HCT116 (cell line): ENCODE data around the gene PPY. TPM values are rescaled to one million over a fixed set of nuclear protein-coding genes. Genes with fewer than 3 reads are reported as not detected.

Experiments used
- ATAC-seq: fragments of 200-7000 bp; cut with Tn5 transposase; 2 replicates; pipeline ENCODE4 v1.9.1; 2020; ENCODE audit warnings: mild to moderate bottlenecking, moderate library complexity
- BruUV-seq: library from RNA; stranded (reverse); fragments of 400-500 nt; replicated peaks from 2 replicates; lab custom pipeline; 2021; lab: Mats Ljungman, UMichigan
- CTCF ChIA-PET: fragments of 300-600 bp; sonication (Branson Sonifier 250); formaldehyde crosslinking; loops from one replicate; lab custom pipeline; 2021; ENCODE audit warnings: antibody characterized with exemption; lab: Charles Lee
- POLR2A ChIA-PET: fragments of 300-600, 350-600 bp; sonication (Branson Sonifier 250); formaldehyde crosslinking; loops from one replicate; lab custom pipeline; 2021; ENCODE audit warnings: antibody characterized with exemption; lab: Charles Lee
- RAD21 ChIA-PET, 2 experiments: fragments of 300-600 bp; sonication (Branson Sonifier 250); formaldehyde crosslinking; loops; one replicate each; lab custom pipeline; 2023; ENCODE audit warnings: low total read pairs in 2 of 2; ENCODE audit not compliant: uncharacterized antibody in 2 of 2, unreplicated experiment in 2 of 2, low non-redundant PET in 1 of 2; lab: Charles Lee
- DNase-seq: peaks from one replicate; pipeline ENCODE4 v3.0.0-alpha.2; 2010; ENCODE audit warnings: low read depth, low spot score
- H2AFZ ChIP-seq: fragments of 200-600 bp; shearing (Covaris generic), sonication (generic); 2 replicates; pipeline ENCODE4 v1.6.1; 2017; ENCODE audit warnings: low read depth, mixed run types, mixed read lengths, antibody characterized with exemption, low read length; ENCODE audit not compliant: poor library complexity, severe bottlenecking
- H3K27ac ChIP-seq: 2 replicates; pipeline ENCODE4 v1.5.1; 2012; ENCODE audit warnings: low read depth, low read length
- H3K27me3 ChIP-seq: fragments of 200-600 bp; sonication (generic); 2 replicates; pipeline ENCODE4 v1.6.1; 2016; ENCODE audit warnings: mixed run types, low read length, mixed read lengths; ENCODE audit not compliant: insufficient read depth
- H3K36me3 ChIP-seq, 2 experiments: fragments of 200-500 bp in 1 of 2; fragments of 200-600 bp in 1 of 2; sonication (Bioruptor generic) in 1 of 2; sonication (generic) in 1 of 2; 2 replicates each; pipeline versions ENCODE4 v1.5.1 to v1.6.1; 2014 to 2016; ENCODE audit warnings: low read length in 2 of 2, inconsistent platforms in 1 of 2, mixed read lengths in 1 of 2, mixed run types in 1 of 2; ENCODE audit not compliant: insufficient read depth in 2 of 2, control insufficient read depth in 1 of 2
- H3K4me1 ChIP-seq, 2 experiments: fragments of 200-600 bp in 1 of 2; sonication (generic) in 1 of 2; 2 replicates each; pipeline versions ENCODE4 v1.5.1 to v1.6.1; 2012 to 2017; ENCODE audit warnings: low read length in 2 of 2, inconsistent platforms in 1 of 2, mild to moderate bottlenecking in 1 of 2, mixed read lengths in 1 of 2, mixed run types in 1 of 2, moderate library complexity in 1 of 2; ENCODE audit not compliant: insufficient read depth in 2 of 2, control insufficient read depth in 1 of 2
- H3K4me2 ChIP-seq: fragments of 200-600 bp; sonication (generic); 2 replicates; pipeline ENCODE4 v1.6.1; 2017; ENCODE audit warnings: mixed run types, low read length, mixed read lengths
- H3K4me3 ChIP-seq, 2 experiments: fragments of 200-600 bp in 1 of 2; sonication (generic) in 1 of 2; replicated peaks in 1 of 2; 2 replicates each; pipeline ENCODE4 v1.5.1; 2011 to 2016; ENCODE audit warnings: low read length in 2 of 2, control low read depth in 1 of 2, low read depth in 1 of 2, mild to moderate bottlenecking in 1 of 2, mixed read lengths in 1 of 2, mixed run types in 1 of 2
- H3K79me2 ChIP-seq: fragments of 200-600 bp; sonication (generic); 2 replicates; pipeline ENCODE4 v1.6.1; 2017; ENCODE audit warnings: mild to moderate bottlenecking, mixed run types, low read length, moderate library complexity, mixed read lengths; ENCODE audit not compliant: insufficient read depth
- H3K9ac ChIP-seq: fragments of 200-600 bp; sonication (generic); 2 replicates; pipeline ENCODE4 v1.6.1; 2016; ENCODE audit warnings: low read length, mixed read lengths
- H3K9me2 ChIP-seq: fragments of 200-600 bp; sonication (generic), shearing (Covaris generic); 2 replicates; pipeline ENCODE4 v1.6.1; 2017; ENCODE audit warnings: mixed run types, mild to moderate bottlenecking, moderate library complexity; ENCODE audit not compliant: insufficient read depth
- H3K9me3 ChIP-seq, 2 experiments: fragments of 200-500 bp in 1 of 2; fragments of 200-600 bp in 1 of 2; sonication (Bioruptor generic) in 1 of 2; sonication (generic) in 1 of 2; 2 replicates each; pipeline ENCODE4 v1.6.1; 2014 to 2017; ENCODE audit warnings: low read length in 2 of 2, mixed read lengths in 2 of 2, inconsistent platforms in 1 of 2, low read depth in 1 of 2, mild to moderate bottlenecking in 1 of 2, mixed run types in 1 of 2, moderate library complexity in 1 of 2; ENCODE audit not compliant: control insufficient read depth in 1 of 2, insufficient read depth in 1 of 2
- H4K20me1 ChIP-seq: fragments of 200-600 bp; sonication (generic), shearing (Covaris generic); 2 replicates; pipeline ENCODE4 v1.6.1; 2017; ENCODE audit warnings: mixed run types, mild to moderate bottlenecking, moderate library complexity; ENCODE audit not compliant: insufficient read depth
- EZH2 ChIP-seq: fragments of 200-600 bp; sonication (generic); IDR thresholded peaks from 2 replicates; pipeline ENCODE4 v1.6.1; 2017; ENCODE audit warnings: antibody characterized with exemption, mixed run types
- EZH2phosphoT487 ChIP-seq: fragments of 200-600 bp; IDR thresholded peaks from 2 replicates; pipeline ENCODE4 v1.6.1; 2018; ENCODE audit warnings: antibody characterized with exemption, borderline replicate concordance
- POLR2AphosphoS5 ChIP-seq: IDR thresholded peaks from 2 replicates; pipeline ENCODE4 v1.6.1; 2011; ENCODE audit warnings: mild to moderate bottlenecking, low read depth, low read length, moderate library complexity
- RAD21 ChIP-seq: IDR thresholded peaks from 2 replicates; pipeline ENCODE4 v1.6.1; 2012; ENCODE audit warnings: low read depth, mild to moderate bottlenecking
- SIN3A ChIP-seq: IDR thresholded peaks from 2 replicates; pipeline ENCODE4 v1.6.1; 2012; ENCODE audit warnings: low read depth
- SRF ChIP-seq: IDR thresholded peaks from 2 replicates; pipeline ENCODE4 v1.6.1; 2012; ENCODE audit warnings: low read depth
- TCF7L2 ChIP-seq: IDR thresholded peaks from 2 replicates; pipeline ENCODE4 v1.7.0; 2011; ENCODE audit warnings: borderline replicate concordance, inconsistent platforms; ENCODE audit not compliant: insufficient read depth, insufficient read length; ENCODE audit errors: extremely low read depth
- YY1 ChIP-seq: IDR thresholded peaks from 2 replicates; pipeline ENCODE4 v1.6.1; 2011; ENCODE audit warnings: low read length, low read depth, moderate library complexity, mild to moderate bottlenecking; ENCODE audit not compliant: insufficient replicate concordance; ENCODE audit errors: extremely low read depth
- ZFX ChIP-seq: fragments of 450-650 bp; IDR thresholded peaks from 2 replicates; pipeline ENCODE4 v1.6.1; 2017
- ZNF274 ChIP-seq: fragments of 200-500 bp; sonication (Bioruptor generic); IDR thresholded peaks from 2 replicates; pipeline ENCODE4 v1.6.1; 2014; ENCODE audit warnings: mild to moderate bottlenecking, low read depth, low read length, inconsistent platforms
- intact Hi-C: fragments of 100-400 bp; cut with micrococcal nuclease; formaldehyde crosslinking; loops from 2 replicates; pipeline ENCODE4 v1.10.0; 2022
- total RNA-seq: library from RNA; stranded (reverse); gene quantifications from one replicate; pipeline ENCODE4 v1.2.1, GENCODE V29; 2021; ENCODE audit not compliant: unreplicated experiment
- TF ChIP-seq, protein P1 (sequence below): IDR thresholded peaks from 2 replicates; pipeline ENCODE4 v1.6.1; 2011; ENCODE audit warnings: mild to moderate bottlenecking, low read length, moderate library complexity; ENCODE audit not compliant: insufficient replicate concordance; ENCODE audit errors: extremely low read depth
- TF ChIP-seq, protein P2 (sequence below): IDR thresholded peaks from 2 replicates; pipeline ENCODE4 v1.6.1; 2012
- TF ChIP-seq, protein P3 (sequence below): IDR thresholded peaks from 2 replicates; pipeline ENCODE4 v1.6.1; 2012; ENCODE audit warnings: low read depth

Gene PPY
- total RNA-seq, 1 experiment from 2014 or later: not detected

DNA sequence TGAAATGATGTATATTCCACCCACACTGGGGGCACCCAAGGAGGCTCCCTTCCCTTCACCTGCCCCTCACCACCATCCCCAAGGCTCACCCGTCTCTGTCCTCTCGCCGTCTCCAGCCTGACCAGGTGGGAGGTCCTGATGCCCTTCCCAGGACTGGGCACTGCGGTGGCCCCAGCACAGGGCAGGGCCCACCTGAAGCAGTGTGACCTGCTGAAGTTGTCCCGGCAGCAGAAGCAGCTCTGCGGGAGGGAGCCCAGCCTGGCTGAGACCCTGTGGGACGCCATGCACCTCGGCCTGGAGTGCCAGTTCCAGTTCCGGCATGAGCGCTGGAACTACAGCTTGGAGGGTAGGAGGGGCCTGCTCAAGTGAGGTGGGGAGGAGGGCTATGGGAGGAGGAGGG is 9.9 kb downstream of the PPY start:
- ChIA-PET CTCF (interaction anchor here (1.7 kb wide), 1 partner anchor 12 kb away, joined by 5 read pairs; no protein-coding TSS in a partner anchor), POLR2A (no interaction called here), RAD21 (no interaction called here)
- DNase-seq: no peak
- Histone ChIP-seq H3K4me3 (no peak overlapping the region), H3K9me3 (no peaks in the 10 kb centered on the region), H3K79me2 (no peaks in the 10 kb centered on the region), H3K9ac (no peak overlapping the region), H3K27me3 (no peaks in the 10 kb centered on the region), H2AFZ (no peak overlapping the region), H3K4me1 (no peaks in the 10 kb centered on the region), H4K20me1 (no peaks in the 10 kb centered on the region), H3K4me2 (no peak overlapping the region), H3K36me3 (no peaks in the 10 kb centered on the region), H3K27ac (no peak overlapping the region), H3K9me2 (no peaks in the 10 kb centered on the region)
- TF ChIP-seq EZH2phosphoT487: no peak
- no peak for TF ChIP-seq SRF
- TF ChIP-seq, protein P1, sequence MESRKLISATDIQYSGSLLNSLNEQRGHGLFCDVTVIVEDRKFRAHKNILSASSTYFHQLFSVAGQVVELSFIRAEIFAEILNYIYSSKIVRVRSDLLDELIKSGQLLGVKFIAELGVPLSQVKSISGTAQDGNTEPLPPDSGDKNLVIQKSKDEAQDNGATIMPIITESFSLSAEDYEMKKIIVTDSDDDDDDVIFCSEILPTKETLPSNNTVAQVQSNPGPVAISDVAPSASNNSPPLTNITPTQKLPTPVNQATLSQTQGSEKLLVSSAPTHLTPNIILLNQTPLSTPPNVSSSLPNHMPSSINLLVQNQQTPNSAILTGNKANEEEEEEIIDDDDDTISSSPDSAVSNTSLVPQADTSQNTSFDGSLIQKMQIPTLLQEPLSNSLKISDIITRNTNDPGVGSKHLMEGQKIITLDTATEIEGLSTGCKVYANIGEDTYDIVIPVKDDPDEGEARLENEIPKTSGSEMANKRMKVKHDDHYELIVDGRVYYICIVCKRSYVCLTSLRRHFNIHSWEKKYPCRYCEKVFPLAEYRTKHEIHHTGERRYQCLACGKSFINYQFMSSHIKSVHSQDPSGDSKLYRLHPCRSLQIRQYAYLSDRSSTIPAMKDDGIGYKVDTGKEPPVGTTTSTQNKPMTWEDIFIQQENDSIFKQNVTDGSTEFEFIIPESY: no peak
- TF ChIP-seq ZFX: no peak
- no peak for TF ChIP-seq SIN3A
- no peak for TF ChIP-seq YY1
- TF ChIP-seq POLR2AphosphoS5: no peak
- TF ChIP-seq TCF7L2: no peak
- TF ChIP-seq, protein P2, sequence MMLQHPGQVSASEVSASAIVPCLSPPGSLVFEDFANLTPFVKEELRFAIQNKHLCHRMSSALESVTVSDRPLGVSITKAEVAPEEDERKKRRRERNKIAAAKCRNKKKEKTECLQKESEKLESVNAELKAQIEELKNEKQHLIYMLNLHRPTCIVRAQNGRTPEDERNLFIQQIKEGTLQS: no peak
- TF ChIP-seq, protein P3, sequence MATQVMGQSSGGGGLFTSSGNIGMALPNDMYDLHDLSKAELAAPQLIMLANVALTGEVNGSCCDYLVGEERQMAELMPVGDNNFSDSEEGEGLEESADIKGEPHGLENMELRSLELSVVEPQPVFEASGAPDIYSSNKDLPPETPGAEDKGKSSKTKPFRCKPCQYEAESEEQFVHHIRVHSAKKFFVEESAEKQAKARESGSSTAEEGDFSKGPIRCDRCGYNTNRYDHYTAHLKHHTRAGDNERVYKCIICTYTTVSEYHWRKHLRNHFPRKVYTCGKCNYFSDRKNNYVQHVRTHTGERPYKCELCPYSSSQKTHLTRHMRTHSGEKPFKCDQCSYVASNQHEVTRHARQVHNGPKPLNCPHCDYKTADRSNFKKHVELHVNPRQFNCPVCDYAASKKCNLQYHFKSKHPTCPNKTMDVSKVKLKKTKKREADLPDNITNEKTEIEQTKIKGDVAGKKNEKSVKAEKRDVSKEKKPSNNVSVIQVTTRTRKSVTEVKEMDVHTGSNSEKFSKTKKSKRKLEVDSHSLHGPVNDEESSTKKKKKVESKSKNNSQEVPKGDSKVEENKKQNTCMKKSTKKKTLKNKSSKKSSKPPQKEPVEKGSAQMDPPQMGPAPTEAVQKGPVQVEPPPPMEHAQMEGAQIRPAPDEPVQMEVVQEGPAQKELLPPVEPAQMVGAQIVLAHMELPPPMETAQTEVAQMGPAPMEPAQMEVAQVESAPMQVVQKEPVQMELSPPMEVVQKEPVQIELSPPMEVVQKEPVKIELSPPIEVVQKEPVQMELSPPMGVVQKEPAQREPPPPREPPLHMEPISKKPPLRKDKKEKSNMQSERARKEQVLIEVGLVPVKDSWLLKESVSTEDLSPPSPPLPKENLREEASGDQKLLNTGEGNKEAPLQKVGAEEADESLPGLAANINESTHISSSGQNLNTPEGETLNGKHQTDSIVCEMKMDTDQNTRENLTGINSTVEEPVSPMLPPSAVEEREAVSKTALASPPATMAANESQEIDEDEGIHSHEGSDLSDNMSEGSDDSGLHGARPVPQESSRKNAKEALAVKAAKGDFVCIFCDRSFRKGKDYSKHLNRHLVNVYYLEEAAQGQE: no peak
- no peak for TF ChIP-seq ZNF274
- no peak for TF ChIP-seq RAD21
- no peak for TF ChIP-seq EZH2
- BruUV-seq: no TSS peak
- intact Hi-C loops: no loop called here
- ATAC-seq: no peak
